Peyer's patch (tissue), 4 donors: ENCODE data around the gene EDRF1.

Source experiments
- POLR2A ChIP-seq, 2 donors: fragments of 450-650 bp; IDR thresholded peaks; one replicate each; pipeline ENCODE4 v1.5.1; 2017; ENCODE audit warnings: antibody characterized with exemption in 2 of 2, mild to moderate bottlenecking in 2 of 2, moderate library complexity in 2 of 2
- TF ChIP-seq, protein P1 (sequence below), 6 experiments: fragments of 450-650 bp in 4 of 6; fragments of 200-600 bp in 2 of 6; sonication (generic) in 1 of 6; IDR thresholded peaks; one replicate each; pipeline ENCODE4 v1.5.1; 2017 to 2019; ENCODE audit warnings: antibody characterized with exemption in 6 of 6, mild to moderate bottlenecking in 3 of 6, moderate library complexity in 1 of 6

DNA sequence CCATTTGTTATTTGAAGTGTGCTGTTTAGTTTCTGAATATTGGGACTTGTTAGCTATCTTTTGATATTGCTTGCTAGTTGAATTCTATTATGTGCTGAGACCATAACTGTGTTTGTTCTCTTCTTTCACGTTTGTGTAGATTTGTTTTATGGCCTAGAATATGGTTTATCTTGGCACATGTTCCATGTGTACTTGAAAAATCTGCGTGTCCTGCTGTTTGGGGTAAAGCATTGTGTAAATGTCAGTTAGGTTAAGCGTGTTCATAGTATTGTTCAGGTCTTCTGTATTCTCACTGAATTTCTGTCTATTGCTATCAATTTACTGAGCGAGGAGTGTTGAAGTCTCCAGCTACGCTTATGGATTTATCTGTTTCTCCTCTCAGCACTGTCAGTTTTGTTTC lies 36.7 kb downstream of the EDRF1 start:
- TF ChIP-seq, protein P1, sequence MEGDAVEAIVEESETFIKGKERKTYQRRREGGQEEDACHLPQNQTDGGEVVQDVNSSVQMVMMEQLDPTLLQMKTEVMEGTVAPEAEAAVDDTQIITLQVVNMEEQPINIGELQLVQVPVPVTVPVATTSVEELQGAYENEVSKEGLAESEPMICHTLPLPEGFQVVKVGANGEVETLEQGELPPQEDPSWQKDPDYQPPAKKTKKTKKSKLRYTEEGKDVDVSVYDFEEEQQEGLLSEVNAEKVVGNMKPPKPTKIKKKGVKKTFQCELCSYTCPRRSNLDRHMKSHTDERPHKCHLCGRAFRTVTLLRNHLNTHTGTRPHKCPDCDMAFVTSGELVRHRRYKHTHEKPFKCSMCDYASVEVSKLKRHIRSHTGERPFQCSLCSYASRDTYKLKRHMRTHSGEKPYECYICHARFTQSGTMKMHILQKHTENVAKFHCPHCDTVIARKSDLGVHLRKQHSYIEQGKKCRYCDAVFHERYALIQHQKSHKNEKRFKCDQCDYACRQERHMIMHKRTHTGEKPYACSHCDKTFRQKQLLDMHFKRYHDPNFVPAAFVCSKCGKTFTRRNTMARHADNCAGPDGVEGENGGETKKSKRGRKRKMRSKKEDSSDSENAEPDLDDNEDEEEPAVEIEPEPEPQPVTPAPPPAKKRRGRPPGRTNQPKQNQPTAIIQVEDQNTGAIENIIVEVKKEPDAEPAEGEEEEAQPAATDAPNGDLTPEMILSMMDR (IDR thresholded peaks at IDR 0.05): no peak
- TF ChIP-seq POLR2A (IDR thresholded peaks at IDR 0.05): no peak
